SU-DHL-6 (cell line): ENCODE results near the gene NOX5.

Experiments used
- CTCF ChIP-seq: fragments of 200-600 bp; sonication (generic); IDR thresholded peaks from one replicate; pipeline ENCODE4 v1.5.1; 2017; ENCODE audit warnings: antibody characterized with exemption, mild to moderate bottlenecking, low read length, moderate library complexity; ENCODE audit not compliant: insufficient read depth, poor library complexity, severe bottlenecking
- EZH2phosphoT487 ChIP-seq: fragments of 200-600 bp; sonication (generic), shearing (Covaris generic); conservative IDR thresholded peaks from 2 replicates; pipeline ENCODE4 v1.6.1; 2018; ENCODE audit warnings: mild to moderate bottlenecking, antibody characterized with exemption, low read length, moderate library complexity, mixed read lengths

GRCh38 chr15:69035205-69035917 lies 20.9 kb downstream of the NOX5 start:
- TF ChIP-seq CTCF (no peak), EZH2phosphoT487 (no peak)
